ENCODE data around the gene IL17B.

Gene IL17B

DNA sequence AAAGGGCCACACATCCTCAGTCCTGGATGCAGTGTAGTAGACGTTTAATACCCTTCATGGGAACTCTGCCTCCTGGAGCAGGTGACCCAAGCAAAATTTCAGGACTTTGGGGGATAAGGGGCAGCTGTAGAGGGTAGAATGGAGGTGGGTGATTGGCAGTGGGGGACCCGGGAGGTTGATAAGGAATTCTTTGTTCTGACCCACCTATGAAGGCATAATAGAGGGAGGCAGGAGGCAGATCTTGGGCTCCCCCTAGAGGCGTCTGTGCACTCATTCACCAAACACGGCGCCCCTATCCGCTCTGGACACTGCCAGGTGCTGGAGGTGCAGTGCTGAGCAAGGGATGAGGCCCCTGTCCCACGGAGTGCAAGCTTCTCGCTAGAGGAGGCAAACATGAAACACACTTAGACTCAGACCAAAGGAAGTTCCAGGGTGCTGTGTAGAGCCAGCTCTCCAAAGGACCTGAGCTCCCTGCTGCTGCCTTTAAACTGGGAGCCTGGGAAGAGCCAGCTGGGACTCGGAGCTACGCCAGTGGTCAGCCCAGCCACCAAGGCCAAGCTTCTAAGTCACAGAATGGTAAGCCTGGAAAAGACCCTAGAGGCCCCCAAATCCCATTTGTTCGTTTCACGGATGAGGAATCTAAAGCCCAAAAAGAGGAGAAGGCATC is 7.7 kb downstream of the IL17B start:
- Histone ChIP-seq H3K4me3 (ENCODE audit: control insufficient read depth in 1 of 7, extremely low read depth in 1 of 7, insufficient read depth in 4 of 7, low read depth in 2 of 7, low read length in 6 of 7) (no peak overlapping the region), H3K27me3 (replicated peaks in 2 of 5; ENCODE audit: control insufficient read depth in 4 of 5, insufficient read depth in 5 of 5, low read length in 4 of 5) (no peaks in the 10 kb centered on the region), H3K36me3 (ENCODE audit: control insufficient read depth in 4 of 4, insufficient read depth in 4 of 4, low read length in 3 of 4) (peaks cover 0 to 4% (median 2%) of the 10 kb centered on the region in 4 experiments), H3K9me3 (ENCODE audit: control extremely low read depth in 1 of 5, control insufficient read depth in 4 of 5, insufficient read depth in 2 of 5, low read depth in 1 of 5, low read length in 4 of 5) (no peaks in the 10 kb centered on the region), H3K27ac (ENCODE audit: insufficient read depth in 1 of 2, low read depth in 1 of 2, low read length in 2 of 2, poor library complexity in 1 of 2, severe bottlenecking in 2 of 2) (no peak overlapping the region), H3K4me1 (ENCODE audit: control extremely low read depth in 1 of 4, control insufficient read depth in 4 of 4, insufficient read depth in 4 of 4, low read length in 3 of 4) (peaks cover 0 to 10% (median 0%) of the 10 kb centered on the region in 4 experiments)
- DNase-seq: peak; percentile 48 to 71 (median 60)
- WGBS (ENCODE audit: insufficient coverage): 44% methylated on average over 9 of the region's 12 CpGs
- CTCF ChIA-PET: interaction anchor here (0.6 to 22.5 kb wide), 35 partner anchors 10 to 247 kb away, joined by 3 to 209 read pairs (median 4); partner anchors contain the start of genes ABLIM3, GRPEL2, IL17B and PCYOX1L
- POLR2A ChIA-PET: no interaction called here

DNA sequence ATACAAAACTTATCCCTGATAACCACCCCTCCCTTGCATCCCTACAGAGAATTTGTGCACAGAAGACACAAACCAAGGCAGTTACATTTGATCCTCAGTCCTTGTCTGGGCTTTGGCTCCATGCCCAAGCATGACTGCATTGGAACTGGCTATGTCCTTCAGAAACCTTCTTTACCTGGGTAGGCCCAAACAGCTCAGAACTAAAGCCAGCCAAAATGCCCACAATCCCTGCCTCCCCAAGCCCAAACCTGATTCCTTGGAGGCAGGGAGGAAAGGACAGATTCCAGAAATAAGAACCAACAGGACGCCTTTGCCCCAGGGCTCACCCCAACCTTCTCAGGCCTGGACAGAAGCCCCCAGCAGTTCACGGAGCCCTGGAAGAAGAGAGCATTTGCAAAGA is 8.2 kb downstream of the IL17B start:
- no peak for DNase-seq
- no peak overlapping the region for H3K27ac ChIP-seq (ENCODE audit: insufficient read depth in 1 of 2, low read depth in 1 of 2, low read length in 2 of 2, poor library complexity in 1 of 2, severe bottlenecking in 2 of 2)
- peaks cover 0 to 9% (median 3%) of the 10 kb centered on the region in 4 experiments for H3K36me3 ChIP-seq (ENCODE audit: control insufficient read depth in 4 of 4, insufficient read depth in 4 of 4, low read length in 3 of 4)
- POLR2A ChIA-PET: no interaction called here
- no peaks in the 10 kb centered on the region for H3K9me3 ChIP-seq (ENCODE audit: control extremely low read depth in 1 of 5, control insufficient read depth in 4 of 5, insufficient read depth in 2 of 5, low read depth in 1 of 5, low read length in 4 of 5)
- no peak overlapping the region for H3K4me3 ChIP-seq (ENCODE audit: control insufficient read depth in 1 of 7, extremely low read depth in 1 of 7, insufficient read depth in 4 of 7, low read depth in 2 of 7, low read length in 6 of 7)
- no peaks in the 10 kb centered on the region for H3K27me3 ChIP-seq (replicated peaks in 2 of 5; ENCODE audit: control insufficient read depth in 4 of 5, insufficient read depth in 5 of 5, low read length in 4 of 5)
- CTCF ChIA-PET: interaction anchor here (0.9 to 22.5 kb wide), 22 partner anchors 10 to 230 kb away, joined by 3 to 209 read pairs (median 7); partner anchors contain the start of genes ABLIM3, GRPEL2, IL17B and PCYOX1L
- H3K4me1 ChIP-seq (ENCODE audit: control extremely low read depth in 1 of 4, control insufficient read depth in 4 of 4, insufficient read depth in 4 of 4, low read length in 3 of 4): peaks cover 0 to 10% (median 0%) of the 10 kb centered on the region in 4 experiments
- 100% methylated on average over 2 of the region's 2 CpGs for WGBS (ENCODE audit: insufficient coverage)

DNA sequence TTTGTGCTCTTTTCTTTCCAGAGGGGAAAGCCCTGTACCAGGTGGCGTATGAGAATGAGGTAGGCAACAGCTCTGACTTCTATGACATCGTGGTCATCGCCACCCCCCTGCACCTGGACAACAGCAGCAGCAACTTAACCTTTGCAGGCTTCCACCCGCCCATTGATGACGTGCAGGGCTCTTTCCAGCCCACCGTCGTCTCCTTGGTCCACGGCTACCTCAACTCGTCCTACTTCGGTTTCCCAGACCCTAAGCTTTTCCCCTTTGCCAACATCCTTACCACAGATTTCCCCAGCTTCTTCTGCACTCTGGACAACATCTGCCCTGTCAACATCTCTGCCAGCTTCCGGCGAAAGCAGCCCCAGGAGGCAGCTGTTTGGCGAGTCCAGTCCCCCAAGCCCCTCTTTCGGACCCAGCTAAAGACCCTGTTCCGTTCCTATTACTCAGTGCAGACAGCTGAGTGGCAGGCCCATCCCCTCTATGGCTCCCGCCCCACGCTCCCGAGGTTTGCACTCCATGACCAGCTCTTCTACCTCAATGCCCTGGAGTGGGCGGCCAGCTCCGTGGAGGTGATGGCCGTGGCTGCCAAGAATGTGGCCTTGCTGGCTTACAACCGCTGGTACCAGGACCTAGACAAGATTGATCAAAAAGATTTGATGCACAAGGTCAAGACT is 11.0 kb downstream of the IL17B start:
- no peak overlapping the region for H3K27ac ChIP-seq (ENCODE audit: insufficient read depth in 1 of 2, low read depth in 1 of 2, low read length in 2 of 2, poor library complexity in 1 of 2, severe bottlenecking in 2 of 2)
- no peaks in the 10 kb centered on the region for H3K9me3 ChIP-seq (ENCODE audit: control extremely low read depth in 1 of 5, control insufficient read depth in 4 of 5, insufficient read depth in 2 of 5, low read depth in 1 of 5, low read length in 4 of 5)
- H3K4me1 ChIP-seq (ENCODE audit: control extremely low read depth in 1 of 4, control insufficient read depth in 4 of 4, insufficient read depth in 4 of 4, low read length in 3 of 4): peaks cover 0 to 17% (median 0%) of the 10 kb centered on the region in 4 experiments
- H3K36me3 ChIP-seq (ENCODE audit: control insufficient read depth in 4 of 4, insufficient read depth in 4 of 4, low read length in 3 of 4): peaks cover 2 to 15% (median 6%) of the 10 kb centered on the region in 4 experiments
- no peaks in the 10 kb centered on the region for H3K27me3 ChIP-seq (replicated peaks in 2 of 5; ENCODE audit: control insufficient read depth in 4 of 5, insufficient read depth in 5 of 5, low read length in 4 of 5)
- CTCF ChIA-PET: interaction anchor here (0.9 to 22.5 kb wide), 28 partner anchors 8 to 809 kb away, joined by 3 to 209 read pairs (median 6); partner anchors contain the start of genes GRPEL2, IL17B and PCYOX1L
- POLR2A ChIA-PET: no interaction called here
- no peak for DNase-seq
- WGBS (ENCODE audit: insufficient coverage): 96% methylated on average over 20 of the region's 22 CpGs
- H3K4me3 ChIP-seq (ENCODE audit: control insufficient read depth in 1 of 7, extremely low read depth in 1 of 7, insufficient read depth in 4 of 7, low read depth in 2 of 7, low read length in 6 of 7): no peak overlapping the region

DNA sequence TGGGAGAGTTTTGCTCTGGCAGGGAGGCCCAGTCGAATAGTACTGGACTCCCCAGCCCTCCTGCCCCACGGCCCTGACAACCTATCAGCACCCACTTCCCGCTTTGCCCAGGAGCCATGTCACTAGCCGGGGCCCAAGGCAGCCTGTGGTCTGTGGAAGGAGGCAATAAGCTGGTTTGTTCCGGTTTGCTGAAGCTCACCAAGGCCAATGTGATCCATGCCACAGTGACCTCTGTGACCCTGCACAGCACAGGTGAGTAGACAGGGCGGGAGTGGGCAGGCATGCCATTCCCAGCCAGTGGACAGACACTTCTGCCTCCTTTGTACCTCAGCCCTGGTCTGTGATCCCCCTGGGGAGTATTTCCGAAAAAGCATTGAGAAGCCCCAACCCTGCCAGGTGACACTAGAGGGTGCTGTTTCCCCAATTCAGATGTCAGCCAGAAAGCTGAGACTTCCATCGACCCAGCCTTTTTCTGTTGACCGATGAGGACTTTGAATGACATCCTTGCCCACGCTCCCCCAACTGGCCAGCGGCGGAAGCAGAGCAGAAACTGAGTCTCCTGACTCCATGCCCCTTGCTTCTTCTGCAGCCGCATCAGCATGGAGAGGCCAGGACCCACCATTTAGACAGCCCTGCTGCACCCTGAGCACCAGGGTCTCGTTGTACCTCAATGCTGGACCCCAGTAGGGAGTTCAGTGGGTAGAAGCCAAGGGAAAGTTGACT is 11.7 kb downstream of the IL17B start:
- Histone ChIP-seq H3K27me3 (replicated peaks in 2 of 5; ENCODE audit: control insufficient read depth in 4 of 5, insufficient read depth in 5 of 5, low read length in 4 of 5) (no peaks in the 10 kb centered on the region), H3K4me3 (ENCODE audit: control insufficient read depth in 1 of 7, extremely low read depth in 1 of 7, insufficient read depth in 4 of 7, low read depth in 2 of 7, low read length in 6 of 7) (no peak overlapping the region), H3K9me3 (ENCODE audit: control extremely low read depth in 1 of 5, control insufficient read depth in 4 of 5, insufficient read depth in 2 of 5, low read depth in 1 of 5, low read length in 4 of 5) (no peaks in the 10 kb centered on the region), H3K27ac (ENCODE audit: insufficient read depth in 1 of 2, low read depth in 1 of 2, low read length in 2 of 2, poor library complexity in 1 of 2, severe bottlenecking in 2 of 2) (no peak overlapping the region), H3K36me3 (ENCODE audit: control insufficient read depth in 4 of 4, insufficient read depth in 4 of 4, low read length in 3 of 4) (peaks cover 2 to 15% (median 6%) of the 10 kb centered on the region in 4 experiments), H3K4me1 (ENCODE audit: control extremely low read depth in 1 of 4, control insufficient read depth in 4 of 4, insufficient read depth in 4 of 4, low read length in 3 of 4) (peaks cover 0 to 19% (median 0%) of the 10 kb centered on the region in 4 experiments)
- POLR2A ChIA-PET: no interaction called here
- CTCF ChIA-PET: interaction anchor here (0.7 to 22.5 kb wide), 27 partner anchors 8 to 809 kb away, joined by 3 to 209 read pairs (median 5); partner anchors contain the start of genes GRPEL2, IL17B and PCYOX1L
- WGBS (ENCODE audit: insufficient coverage): 64% methylated on average over 12 of the region's 14 CpGs
- DNase-seq: peak; percentile 51 to 71 (median 59)

DNA sequence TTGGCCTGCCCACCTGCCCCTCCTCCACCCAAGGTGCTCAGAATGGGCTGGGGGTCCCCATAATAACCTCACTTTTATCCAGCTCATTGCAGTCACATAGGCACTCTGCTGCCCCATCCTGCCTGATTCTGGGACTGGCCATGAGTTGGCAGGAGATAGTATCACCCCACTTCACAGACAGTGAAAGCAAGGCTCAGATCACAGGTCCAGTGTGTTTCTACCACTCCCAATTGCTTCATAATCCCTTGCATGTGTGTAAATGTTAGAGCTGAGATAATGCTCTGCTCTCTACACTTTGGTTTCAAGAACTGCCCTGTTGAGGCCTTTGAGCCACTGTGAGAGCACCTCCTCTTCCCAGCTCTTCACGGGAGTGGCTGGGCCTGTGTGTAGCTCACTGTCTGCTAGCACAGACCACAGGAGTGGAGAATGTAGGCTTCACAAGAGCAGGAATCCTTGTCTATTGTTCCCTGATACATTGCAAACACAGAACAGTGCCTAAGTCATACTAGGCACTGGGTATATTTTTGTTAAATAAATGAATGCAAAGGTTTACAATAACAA is 12.8 kb downstream of the IL17B start:
- Histone ChIP-seq H3K27ac (ENCODE audit: insufficient read depth in 1 of 2, low read depth in 1 of 2, low read length in 2 of 2, poor library complexity in 1 of 2, severe bottlenecking in 2 of 2) (no peak overlapping the region), H3K4me1 (ENCODE audit: control extremely low read depth in 1 of 4, control insufficient read depth in 4 of 4, insufficient read depth in 4 of 4, low read length in 3 of 4) (peaks cover 0 to 19% (median 0%) of the 10 kb centered on the region in 4 experiments), H3K36me3 (ENCODE audit: control insufficient read depth in 4 of 4, insufficient read depth in 4 of 4, low read length in 3 of 4) (peaks cover 2 to 15% (median 6%) of the 10 kb centered on the region in 4 experiments), H3K27me3 (replicated peaks in 2 of 5; ENCODE audit: control insufficient read depth in 4 of 5, insufficient read depth in 5 of 5, low read length in 4 of 5) (no peaks in the 10 kb centered on the region), H3K4me3 (ENCODE audit: control insufficient read depth in 1 of 7, extremely low read depth in 1 of 7, insufficient read depth in 4 of 7, low read depth in 2 of 7, low read length in 6 of 7) (no peak overlapping the region), H3K9me3 (ENCODE audit: control extremely low read depth in 1 of 5, control insufficient read depth in 4 of 5, insufficient read depth in 2 of 5, low read depth in 1 of 5, low read length in 4 of 5) (no peaks in the 10 kb centered on the region)
- ChIA-PET CTCF (interaction anchor here (0.9 to 22.5 kb wide), 14 partner anchors 11 to 255 kb away, joined by 3 to 209 read pairs (median 12); partner anchors contain the start of genes GRPEL2, IL17B and PCYOX1L), POLR2A (no interaction called here)
- WGBS (ENCODE audit: insufficient coverage): no CpG with 5 or more reads among the region's 1 CpG
- DNase-seq: no peak

DNA sequence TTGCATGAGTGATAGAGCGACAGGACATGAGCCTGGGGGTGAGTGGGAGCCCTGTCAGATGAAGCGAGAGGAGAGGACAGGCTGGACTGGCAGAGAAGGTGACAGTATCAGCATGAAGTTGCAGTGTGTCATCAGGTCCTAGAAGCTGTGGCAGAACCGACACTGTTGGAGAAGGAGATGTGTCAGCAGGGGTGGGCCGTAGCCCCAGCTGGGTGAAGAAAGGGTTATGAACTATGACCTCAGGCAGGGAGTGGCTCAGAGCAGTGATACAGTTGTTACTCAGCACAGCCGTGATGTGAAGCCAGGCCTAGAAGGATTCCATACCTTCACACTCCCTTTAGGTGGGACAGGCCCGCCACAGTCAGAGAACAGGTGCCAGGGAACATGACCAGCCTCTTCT is 13.7 kb downstream of the IL17B start:
- peaks cover 0 to 23% (median 1%) of the 10 kb centered on the region in 4 experiments for H3K4me1 ChIP-seq (ENCODE audit: control extremely low read depth in 1 of 4, control insufficient read depth in 4 of 4, insufficient read depth in 4 of 4, low read length in 3 of 4)
- ChIA-PET POLR2A (no interaction called here), CTCF (interaction anchor here (0.9 to 22.5 kb wide), 8 partner anchors 10 to 256 kb away, joined by 3 to 209 read pairs (median 36); partner anchors contain the start of genes GRPEL2, IL17B and PCYOX1L)
- WGBS (ENCODE audit: insufficient coverage): 98% methylated on average over 5 of the region's 6 CpGs
- no peaks in the 10 kb centered on the region for H3K27me3 ChIP-seq (replicated peaks in 2 of 5; ENCODE audit: control insufficient read depth in 4 of 5, insufficient read depth in 5 of 5, low read length in 4 of 5)
- no peak overlapping the region for H3K27ac ChIP-seq (ENCODE audit: insufficient read depth in 1 of 2, low read depth in 1 of 2, low read length in 2 of 2, poor library complexity in 1 of 2, severe bottlenecking in 2 of 2)
- no peaks in the 10 kb centered on the region for H3K9me3 ChIP-seq (ENCODE audit: control extremely low read depth in 1 of 5, control insufficient read depth in 4 of 5, insufficient read depth in 2 of 5, low read depth in 1 of 5, low read length in 4 of 5)
- no peak for DNase-seq
- peaks cover 2 to 15% (median 6%) of the 10 kb centered on the region in 4 experiments for H3K36me3 ChIP-seq (ENCODE audit: control insufficient read depth in 4 of 4, insufficient read depth in 4 of 4, low read length in 3 of 4)
- H3K4me3 ChIP-seq (ENCODE audit: control insufficient read depth in 1 of 7, extremely low read depth in 1 of 7, insufficient read depth in 4 of 7, low read depth in 2 of 7, low read length in 6 of 7): no peak overlapping the region
